Neural progenitor cell (in vitro differentiated cells): Measurements from ENCODE around the gene KAZALD1. TPM values are rescaled to one million over a fixed set of nuclear protein-coding genes. Genes with fewer than 3 reads are reported as not detected.
A peak's percentile ranks its signal among the peaks of the same experiment; 100 is the strongest.

Experiments
- DNase-seq: peaks from one replicate; pipeline ENCODE4 v3.0.0-alpha.2; 2016; ENCODE audit warnings: low spot score
- H2AFZ ChIP-seq: fragments of 200-600 bp; sonication (generic); replicated peaks from 2 replicates; pipeline ENCODE4 v1.6.1; 2016; ENCODE audit warnings: antibody characterized with exemption
- H3F3A ChIP-seq: fragments of 200-600 bp; sonication (generic); 2 replicates; pipeline ENCODE4 v1.6.1; 2016; ENCODE audit warnings: antibody characterized with exemption, low read depth
- H3K27ac ChIP-seq: fragments of 200-600 bp; sonication (generic); 2 replicates; pipeline ENCODE4 v1.5.1; 2016; ENCODE audit warnings: mild to moderate bottlenecking
- H3K27me3 ChIP-seq: fragments of 200-600 bp; sonication (generic); 2 replicates; pipeline ENCODE4 v1.6.1; 2016; ENCODE audit warnings: mild to moderate bottlenecking, moderate library complexity
- H3K36me3 ChIP-seq: fragments of 200-600 bp; sonication (generic); 2 replicates; pipeline ENCODE4 v1.5.1; 2016
- H3K4me1 ChIP-seq: fragments of 200-600 bp; sonication (generic); 2 replicates; pipeline ENCODE4 v1.6.1; 2016; ENCODE audit warnings: mixed run types
- H3K4me2 ChIP-seq: fragments of 200-600 bp; sonication (generic); 2 replicates; pipeline ENCODE4 v1.6.1; 2016
- H3K4me3 ChIP-seq: fragments of 200-600 bp; sonication (generic); 2 replicates; pipeline ENCODE4 v1.5.1; 2016
- H3K79me2 ChIP-seq: fragments of 200-600 bp; sonication (generic); 2 replicates; pipeline ENCODE4 v1.6.1; 2016; ENCODE audit warnings: low read depth
- H3K9ac ChIP-seq: fragments of 200-600 bp; sonication (generic); 2 replicates; pipeline ENCODE4 v1.6.1; 2016
- H3K9me3 ChIP-seq: fragments of 200-600 bp; sonication (generic); 2 replicates; pipeline ENCODE4 v1.5.1; 2016; ENCODE audit warnings: low read depth
- H4K20me1 ChIP-seq: fragments of 200-600 bp; sonication (generic); 2 replicates; pipeline ENCODE4 v1.6.1; 2016; ENCODE audit warnings: low read depth
- H3K27ac Mint-ChIP-seq: 3 replicates; pipeline ENCODE4 v1.8.0; 2021; ENCODE audit warnings: mixed read lengths
- H3K27me3 Mint-ChIP-seq: 2 replicates; pipeline ENCODE4 v1.8.0; 2022; ENCODE audit warnings: low read depth, mild to moderate bottlenecking, inconsistent platforms, moderate library complexity, mixed read lengths; ENCODE audit not compliant: insufficient read depth
- H3K36me3 Mint-ChIP-seq: 3 replicates; pipeline ENCODE4 v1.8.0; 2021; ENCODE audit warnings: mixed read lengths
- H3K4me1 Mint-ChIP-seq: 3 replicates; pipeline ENCODE4 v1.8.0; 2021; ENCODE audit warnings: mixed read lengths
- H3K4me3 Mint-ChIP-seq: 3 replicates; pipeline ENCODE4 v1.8.0; 2021; ENCODE audit warnings: mild to moderate bottlenecking, moderate library complexity, mixed read lengths
- H3K9me3 Mint-ChIP-seq: 3 replicates; pipeline ENCODE4 v1.8.0; 2020; ENCODE audit warnings: mixed read lengths
- CTCF ChIP-seq: fragments of 200-600 bp; sonication (generic); IDR thresholded peaks from 2 replicates; pipeline ENCODE4 v1.5.1; 2017; ENCODE audit warnings: antibody characterized with exemption, mild to moderate bottlenecking
- EZH2 ChIP-seq: fragments of 200-600 bp; sonication (generic); IDR thresholded peaks from 2 replicates; pipeline ENCODE4 v1.6.1; 2017; ENCODE audit warnings: antibody characterized with exemption, mild to moderate bottlenecking, moderate library complexity
- EZH2phosphoT487 ChIP-seq: fragments of 200-600 bp; sonication (generic); IDR thresholded peaks from 2 replicates; pipeline ENCODE4 v1.6.1; 2017; ENCODE audit warnings: antibody characterized with exemption
- total RNA-seq: library from RNA; depleted of rRNA; stranded (reverse); fragments of >200 nt; gene quantifications from 2 replicates; pipeline ENCODE4 v1.2.3, GENCODE V29; 2015; ENCODE audit warnings: low replicate concordance

Gene KAZALD1
- total RNA-seq, 1 donor from 2014 or later = 0.77 TPM

DNA sequence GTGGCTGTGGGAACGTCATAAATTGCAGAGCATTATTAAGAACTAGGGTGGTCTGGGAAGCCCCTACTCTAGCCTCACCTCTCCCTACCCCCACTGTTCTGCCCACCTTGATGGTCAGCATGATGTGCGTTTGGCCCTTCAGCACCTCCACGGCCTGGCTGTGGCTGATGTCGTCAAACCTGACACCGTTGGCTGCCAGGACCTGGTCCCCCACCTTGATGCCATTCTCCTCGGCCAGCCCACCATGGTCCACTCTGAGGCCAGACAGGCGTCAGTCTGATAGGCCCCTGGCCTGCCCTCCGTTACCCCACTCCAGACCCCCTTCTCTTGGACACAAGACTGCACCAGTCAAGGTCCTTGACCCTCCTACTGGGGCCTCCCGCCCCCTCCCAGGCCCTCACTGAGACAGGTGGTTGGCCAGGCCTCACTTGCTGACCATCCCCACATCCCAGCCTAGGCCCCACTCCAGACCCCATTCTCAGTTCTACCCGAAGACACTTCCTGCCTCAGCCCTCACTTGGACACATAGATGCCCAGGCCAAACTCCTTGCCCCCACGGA lies 40.0 kb upstream of the KAZALD1 start:
- no peak overlapping the region for H3K4me2 ChIP-seq
- H3K4me1 Mint-ChIP-seq = peaks cover 12% of the 10 kb centered on the region

DNA sequence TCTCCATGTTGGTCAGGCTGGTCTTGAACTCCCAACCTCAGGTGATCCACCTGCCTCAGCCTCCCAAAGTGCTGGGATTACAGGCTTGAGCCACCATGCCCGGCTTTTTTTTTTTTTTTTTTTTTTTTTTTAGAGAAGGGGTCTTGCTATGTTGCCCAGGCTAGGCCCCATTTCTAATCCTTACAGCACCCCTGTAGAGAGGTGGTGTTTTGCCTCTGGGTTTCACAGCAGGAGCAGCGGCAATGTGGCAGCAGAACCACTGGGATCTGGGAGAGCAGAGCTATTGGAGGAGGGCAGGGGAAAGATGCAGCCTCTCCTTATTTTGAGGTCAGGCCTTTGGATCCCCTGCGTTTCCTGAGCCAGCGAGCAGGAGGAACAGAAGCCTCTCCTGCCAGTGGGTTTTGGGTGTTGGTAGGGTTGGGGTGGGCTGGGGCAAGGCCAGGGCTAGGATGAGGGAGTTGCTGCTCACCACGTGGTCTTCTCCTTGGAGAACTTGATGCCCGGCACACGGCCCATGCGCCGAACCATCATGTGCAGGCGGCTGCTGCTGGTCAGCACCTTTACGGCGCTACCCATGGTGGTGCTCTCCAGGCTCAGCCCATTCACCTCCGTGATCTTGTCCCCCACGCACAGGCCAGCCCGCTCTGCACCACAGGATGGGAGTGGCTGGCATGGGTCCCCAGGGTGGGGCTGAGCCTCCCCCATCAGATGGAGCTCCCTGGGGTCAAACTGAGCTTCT lies 38.7 kb upstream of the KAZALD1 start:
- H3K79me2 ChIP-seq = no peaks in the 10 kb centered on the region
- H3K36me3 ChIP-seq = no peaks in the 10 kb centered on the region
- Mint-ChIP-seq H3K27me3 (peaks cover 19% of the 10 kb centered on the region), H3K4me1 (peaks cover 21% of the 10 kb centered on the region), H3K36me3 (no peaks in the 10 kb centered on the region), H3K27ac (no peak overlapping the region), H3K9me3 (no peaks in the 10 kb centered on the region), H3K4me3 (no peak overlapping the region)
- no peak overlapping the region for H3K4me2 ChIP-seq
- DNase-seq = no peak
- H4K20me1 ChIP-seq = no peaks in the 10 kb centered on the region
- H2AFZ ChIP-seq = no peak overlapping the region
- H3K9me3 ChIP-seq = no peaks in the 10 kb centered on the region
- no peak overlapping the region for H3K4me3 ChIP-seq
- H3K27me3 ChIP-seq = peaks cover 33% of the 10 kb centered on the region
- H3F3A ChIP-seq = peaks cover 5% of the 10 kb centered on the region
- no peak overlapping the region for H3K9ac ChIP-seq
- H3K4me1 ChIP-seq = peaks cover 14% of the 10 kb centered on the region
- no peak for TF ChIP-seq EZH2phosphoT487
- no peak for TF ChIP-seq EZH2
- no peak for TF ChIP-seq CTCF
- no peak overlapping the region for H3K27ac ChIP-seq

More for the DNA sequence above, 40.0 kb upstream of the KAZALD1 start:
- Mint-ChIP-seq H3K9me3 (no peaks in the 10 kb centered on the region), H3K36me3 (no peaks in the 10 kb centered on the region), H3K27me3 (peaks cover 25% of the 10 kb centered on the region), H3K27ac (peak overlapping the region; percentile 57), H3K4me3 (no peak overlapping the region)
- Histone ChIP-seq H3K4me3 (no peak overlapping the region), H2AFZ (no peak overlapping the region), H3K27me3 (peaks cover 46% of the 10 kb centered on the region), H3K4me1 (peaks cover 11% of the 10 kb centered on the region), H3K79me2 (no peaks in the 10 kb centered on the region), H3K9ac (no peak overlapping the region), H3K36me3 (no peaks in the 10 kb centered on the region), H4K20me1 (no peaks in the 10 kb centered on the region), H3F3A (peaks cover 8% of the 10 kb centered on the region), H3K9me3 (no peaks in the 10 kb centered on the region), H3K27ac (no peak overlapping the region)
- no peak for DNase-seq
- TF ChIP-seq CTCF = no peak
- TF ChIP-seq EZH2 = no peak
- no peak for TF ChIP-seq EZH2phosphoT487

GRCh38 chr10:101027106-101027720 lies 34.6 kb upstream of the KAZALD1 start:
- Histone ChIP-seq H3K9me3 (no peaks in the 10 kb centered on the region), H3K4me1 (peaks cover 40% of the 10 kb centered on the region), H4K20me1 (peaks cover 11% of the 10 kb centered on the region), H3F3A (peaks cover 13% of the 10 kb centered on the region), H2AFZ (no peak overlapping the region), H3K36me3 (no peaks in the 10 kb centered on the region), H3K4me3 (no peak overlapping the region), H3K27me3 (peaks cover 36% of the 10 kb centered on the region), H3K4me2 (peak overlapping the region; percentile 24), H3K9ac (no peak overlapping the region), H3K79me2 (no peaks in the 10 kb centered on the region), H3K27ac (no peak overlapping the region)
- H3K27ac Mint-ChIP-seq = no peak overlapping the region
- TF ChIP-seq EZH2 (no peak), EZH2phosphoT487 (no peak), CTCF (no peak)
- H3K4me3 Mint-ChIP-seq = peak overlapping the region; percentile 7
- no peaks in the 10 kb centered on the region for H3K9me3 Mint-ChIP-seq
- no peak for DNase-seq
- H3K36me3 Mint-ChIP-seq = no peaks in the 10 kb centered on the region
- peaks cover 40% of the 10 kb centered on the region for H3K4me1 Mint-ChIP-seq
- peaks cover 15% of the 10 kb centered on the region for H3K27me3 Mint-ChIP-seq
